ENCODE measurements around the gene CDK11B.
"Not testable (repeated sequence)": the region's sequence is repeated elsewhere in the genome, so short reads cannot be mapped to it uniquely, and the experiment has no call there.

The CDK11B gene

DNA sequence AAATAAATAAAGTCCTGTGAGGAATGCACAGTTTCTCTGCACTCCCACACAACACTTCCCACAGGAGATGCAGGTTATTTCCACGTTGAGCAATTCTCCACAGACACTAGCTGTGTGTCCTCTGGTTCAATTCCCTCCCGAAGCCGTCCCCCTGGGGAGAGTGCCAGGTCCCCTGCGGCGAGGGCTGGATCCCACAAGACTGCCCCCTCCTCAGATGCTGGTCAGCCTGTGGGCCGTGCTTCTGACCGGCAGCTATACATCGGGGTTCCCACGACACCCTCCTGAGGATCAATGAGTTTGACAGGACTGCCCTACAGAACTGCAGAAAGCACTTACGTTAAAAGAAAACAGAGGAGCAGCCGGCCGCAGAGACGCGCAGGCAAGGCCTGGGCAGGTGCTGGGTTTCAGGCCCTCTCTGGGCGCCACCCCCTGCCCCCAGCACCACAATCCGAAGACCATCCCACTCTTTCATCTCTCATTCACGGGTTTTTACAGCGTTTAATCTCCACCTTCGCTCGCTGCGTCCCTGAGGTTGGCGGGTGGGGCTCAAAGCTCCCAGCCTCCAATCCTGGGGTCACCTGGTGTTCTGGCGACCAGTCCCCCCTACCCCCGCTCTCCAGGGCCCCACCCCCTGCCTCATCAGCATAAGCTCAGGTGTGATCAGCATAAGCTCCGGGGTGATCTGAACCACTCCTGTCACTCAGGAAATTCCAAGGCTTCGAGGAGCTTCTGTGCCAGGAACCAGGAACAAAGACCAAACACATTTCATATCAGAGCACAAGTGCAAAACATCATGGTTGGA lies 24.5 kb upstream of the CDK11B start:
- DNase-seq (ENCODE audit: low spot score) = no peak

DNA sequence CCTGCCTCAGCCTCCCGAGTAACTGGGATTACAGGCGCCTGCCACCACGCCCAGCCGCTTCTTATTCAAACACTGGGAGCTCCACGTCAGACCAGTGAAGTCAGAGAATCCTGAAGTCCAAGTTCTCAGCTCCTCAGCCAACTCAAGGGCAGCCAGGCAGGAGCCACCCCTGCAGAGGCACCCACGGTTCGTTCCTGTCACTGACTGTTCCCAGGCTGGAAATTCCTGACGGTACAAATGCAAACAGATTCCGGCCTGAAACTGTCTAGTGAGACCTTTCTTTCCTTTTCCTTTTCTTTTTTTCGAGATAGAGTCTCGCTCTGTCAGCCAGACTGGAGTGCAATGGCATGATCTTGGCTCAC lies 22.1 kb upstream of the CDK11B start:
- DNase-seq (ENCODE audit: low spot score) = no peak

DNA sequence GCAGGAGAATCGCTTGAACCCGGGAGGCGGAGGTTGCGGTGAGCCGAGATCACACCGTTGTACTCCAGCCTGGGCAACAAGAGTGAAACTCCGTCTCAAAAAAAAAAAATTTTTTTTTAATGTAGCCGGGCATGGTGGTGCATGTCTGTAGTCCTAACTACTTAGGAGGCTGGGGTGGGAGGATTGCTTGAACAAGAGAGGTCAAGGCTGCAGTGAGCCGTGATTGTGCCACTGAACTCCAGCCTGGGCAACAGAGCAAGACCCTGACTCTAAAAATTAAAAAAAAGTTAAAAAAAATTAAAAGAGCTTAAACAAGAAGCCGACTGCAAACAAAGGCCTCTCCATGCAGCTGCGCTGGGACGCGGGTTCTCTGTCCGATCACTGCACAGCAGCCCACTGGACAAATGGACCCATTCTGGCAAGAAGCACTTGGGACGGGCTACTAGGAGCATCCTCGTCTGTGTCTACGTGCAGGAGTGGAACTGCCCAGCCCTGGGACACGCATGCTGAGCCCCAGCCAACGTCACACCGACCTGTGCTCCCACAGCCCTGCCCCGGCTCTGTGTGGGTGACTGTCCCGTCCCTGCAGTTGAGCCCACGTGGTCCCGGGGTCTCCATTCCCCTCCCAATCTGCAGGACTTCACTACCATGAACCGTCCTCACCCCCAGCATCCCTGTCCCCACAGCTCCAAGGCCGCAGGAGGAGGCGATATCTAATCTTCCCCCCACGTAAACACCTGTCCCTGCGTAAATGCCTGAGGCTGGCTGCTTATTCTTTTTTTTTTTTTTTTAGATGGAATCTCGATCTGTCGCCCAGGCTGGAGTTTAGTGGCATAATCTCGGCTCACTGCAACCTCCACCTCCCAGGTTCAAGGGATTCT lies 21.5 kb upstream of the CDK11B start:
- DNase-seq (ENCODE audit: low spot score) = no peak

DNA sequence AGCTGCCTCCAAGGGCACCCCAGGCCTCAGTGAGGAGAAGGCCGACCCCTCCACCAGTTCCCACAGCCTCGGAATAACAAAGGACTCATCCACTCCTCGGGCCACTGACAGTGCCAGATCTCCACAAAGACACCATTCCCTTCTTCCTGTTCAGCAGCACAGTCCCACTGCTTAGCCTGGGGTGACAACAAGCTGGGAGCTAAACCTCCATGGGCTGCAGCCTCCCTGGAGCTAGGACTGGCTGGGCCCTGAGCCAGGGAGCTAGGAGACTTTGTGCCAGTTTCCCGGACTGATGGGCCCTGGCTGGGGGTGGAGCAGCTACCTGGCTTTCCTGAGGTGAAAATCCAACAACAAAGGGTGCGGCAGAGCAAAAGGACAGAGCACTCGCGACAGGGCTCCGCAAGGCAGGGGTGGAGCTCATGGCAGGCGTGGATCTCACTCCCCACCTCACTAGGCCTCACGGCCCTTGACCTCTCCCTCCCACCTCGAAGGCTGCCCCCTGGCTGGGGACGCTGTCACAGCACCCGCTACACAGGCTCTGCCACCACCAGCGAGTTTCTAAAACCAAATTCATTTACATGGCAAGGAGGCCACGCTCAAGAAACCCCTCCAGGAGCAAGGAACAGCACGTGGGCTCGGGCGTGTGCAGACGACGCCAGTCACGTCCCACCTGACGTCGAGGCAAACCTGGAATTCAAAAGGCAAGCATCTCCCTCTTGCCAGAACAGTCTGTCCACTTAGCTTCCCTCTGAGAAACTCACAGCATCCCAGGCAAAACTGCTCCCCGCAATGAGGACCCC lies 20.0 kb upstream of the CDK11B start:
- no peak for DNase-seq (ENCODE audit: low spot score)

DNA sequence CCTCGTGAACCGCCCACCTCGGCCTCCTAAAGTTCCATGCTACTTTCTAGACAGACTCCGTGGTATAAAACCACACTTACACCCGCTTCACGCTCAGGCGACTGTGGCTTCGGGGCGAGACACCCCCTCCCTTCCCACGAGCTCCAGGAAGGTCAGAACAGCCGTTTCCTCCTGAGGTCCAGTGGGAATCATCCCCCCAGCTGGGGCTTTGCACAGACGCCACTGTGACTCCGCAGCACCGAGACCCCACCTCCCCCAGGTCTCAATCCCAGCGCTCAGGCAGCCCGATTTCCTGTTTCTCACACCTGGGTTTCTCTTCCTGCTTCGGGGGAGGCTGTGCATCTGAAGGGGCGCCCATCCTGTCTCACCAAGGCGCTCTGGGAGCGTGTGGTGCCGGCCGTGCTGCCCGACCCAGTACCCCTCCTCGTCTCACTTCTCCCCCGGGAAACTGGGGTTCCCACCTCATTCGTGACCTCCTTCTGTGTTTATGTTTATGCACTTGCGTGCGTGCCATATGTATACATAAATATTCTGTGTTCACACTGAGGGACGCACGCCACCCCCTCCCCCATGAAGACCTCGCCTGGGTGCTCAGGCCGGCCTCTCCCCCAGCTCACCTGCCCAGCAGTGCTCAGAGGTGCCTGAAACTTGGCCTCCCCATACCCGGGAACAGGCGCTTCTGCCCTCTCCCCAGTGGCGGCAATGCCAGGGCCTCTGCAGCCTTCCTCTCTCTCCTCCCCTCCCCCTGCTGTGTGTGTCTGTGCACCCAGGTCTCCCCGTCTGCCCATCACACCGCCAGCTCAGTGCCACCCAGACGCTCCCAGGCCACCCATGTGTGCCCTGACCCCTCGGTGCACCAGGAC lies 19.1 kb upstream of the CDK11B start:
- DNase-seq (ENCODE audit: low spot score) = no peak

DNA sequence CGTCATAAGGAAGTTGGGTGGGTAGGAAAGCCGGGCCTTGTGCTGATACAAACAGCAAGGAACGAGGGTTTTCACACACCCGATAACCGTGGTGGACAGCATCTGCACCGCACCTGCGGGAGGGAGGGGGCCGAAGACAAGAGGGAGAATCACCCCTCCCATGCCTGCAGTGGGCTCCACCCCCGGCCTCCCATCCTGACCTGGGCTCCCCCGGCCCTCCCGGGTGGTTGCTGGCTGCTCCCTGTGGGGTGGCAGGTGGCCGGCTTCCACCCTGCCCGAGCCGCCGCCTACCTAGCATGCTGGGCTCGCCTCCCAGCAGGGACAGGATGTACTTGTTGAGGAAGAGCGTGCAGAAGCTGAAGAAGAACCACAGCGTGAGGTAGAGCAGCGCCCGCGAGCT lies 17.3 kb upstream of the CDK11B start:
- DNase-seq (ENCODE audit: low spot score) = not testable (repeated sequence)

DNA sequence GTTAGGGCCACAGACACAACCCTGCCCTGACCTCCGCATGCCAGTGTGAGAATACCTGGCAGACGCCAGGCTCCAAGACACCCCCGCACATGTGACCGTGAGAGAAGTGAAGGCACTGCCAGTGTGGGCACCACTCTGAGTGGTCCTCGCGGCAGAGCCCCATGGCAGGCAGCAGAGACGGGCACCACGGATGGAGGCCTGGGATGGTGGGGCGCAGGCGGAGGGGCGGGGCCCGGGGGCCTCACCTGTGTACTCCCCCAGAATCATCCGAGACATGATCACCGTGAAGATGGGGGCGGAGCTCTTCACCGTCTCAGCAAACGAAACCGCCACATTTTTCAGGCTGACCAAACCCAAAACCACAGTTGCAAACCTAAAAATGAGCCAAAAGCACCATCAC lies 16.4 kb upstream of the CDK11B start:
- not testable (repeated sequence) for DNase-seq (ENCODE audit: low spot score)

DNA sequence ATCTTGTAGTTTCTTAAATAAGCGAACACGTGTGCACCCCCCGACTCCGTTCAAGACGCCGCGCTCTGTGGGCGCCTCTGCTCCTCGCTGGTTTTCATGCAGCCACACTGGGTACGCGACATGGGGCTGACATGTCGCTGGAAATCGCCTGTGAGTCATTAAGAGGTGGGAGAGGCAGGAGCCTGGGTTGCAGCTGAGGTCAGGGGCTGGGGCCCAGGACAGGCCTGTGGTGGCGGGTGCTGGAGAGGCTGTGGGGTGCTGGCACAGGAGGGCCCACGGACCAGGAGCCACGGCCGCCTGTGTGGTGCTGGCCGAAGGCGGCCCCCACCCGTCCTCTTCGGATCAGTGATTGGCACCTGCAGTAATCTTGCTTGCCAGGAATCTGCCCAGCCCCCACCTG lies 16.0 kb upstream of the CDK11B start:
- DNase-seq (ENCODE audit: low spot score) = not testable (repeated sequence)

DNA sequence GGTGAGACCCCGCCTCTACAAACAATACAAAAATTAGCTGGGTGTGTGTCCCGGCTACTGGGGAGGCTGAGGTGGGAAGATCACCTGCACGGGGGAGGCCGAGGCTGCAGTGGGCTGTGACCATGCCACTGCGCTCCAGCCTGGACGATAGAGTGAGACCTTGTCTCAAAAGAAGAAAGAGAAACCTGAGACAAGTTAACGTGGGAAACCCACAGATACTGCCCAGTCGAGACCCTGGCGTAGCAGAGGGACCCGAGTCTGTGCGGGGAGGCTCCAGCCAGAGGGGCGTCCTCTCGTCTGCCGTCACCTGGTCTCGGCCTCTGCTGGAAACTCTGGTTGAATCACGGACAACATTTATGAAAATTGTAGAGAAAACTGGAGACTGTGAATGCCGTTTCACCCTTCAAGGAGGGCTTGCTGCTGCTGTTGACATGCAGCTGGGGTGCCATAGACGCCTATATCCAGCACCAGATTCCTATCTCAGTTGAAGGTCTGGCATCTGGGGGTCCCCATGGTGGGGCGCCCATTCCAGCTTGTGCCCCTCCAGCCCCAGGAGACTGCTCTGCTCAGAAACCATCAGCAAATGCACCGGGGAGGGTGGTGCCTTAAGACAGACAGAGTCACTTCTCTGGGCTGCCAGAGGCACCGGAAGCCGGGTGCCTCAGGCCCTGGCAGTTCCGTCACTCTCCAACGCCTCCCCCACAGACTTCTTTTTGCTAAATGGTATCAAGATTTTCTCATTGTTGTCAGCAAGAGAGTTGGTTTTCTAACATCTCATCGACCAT lies 13.6 kb upstream of the CDK11B start:
- DNase-seq (ENCODE audit: low spot score) = no peak

DNA sequence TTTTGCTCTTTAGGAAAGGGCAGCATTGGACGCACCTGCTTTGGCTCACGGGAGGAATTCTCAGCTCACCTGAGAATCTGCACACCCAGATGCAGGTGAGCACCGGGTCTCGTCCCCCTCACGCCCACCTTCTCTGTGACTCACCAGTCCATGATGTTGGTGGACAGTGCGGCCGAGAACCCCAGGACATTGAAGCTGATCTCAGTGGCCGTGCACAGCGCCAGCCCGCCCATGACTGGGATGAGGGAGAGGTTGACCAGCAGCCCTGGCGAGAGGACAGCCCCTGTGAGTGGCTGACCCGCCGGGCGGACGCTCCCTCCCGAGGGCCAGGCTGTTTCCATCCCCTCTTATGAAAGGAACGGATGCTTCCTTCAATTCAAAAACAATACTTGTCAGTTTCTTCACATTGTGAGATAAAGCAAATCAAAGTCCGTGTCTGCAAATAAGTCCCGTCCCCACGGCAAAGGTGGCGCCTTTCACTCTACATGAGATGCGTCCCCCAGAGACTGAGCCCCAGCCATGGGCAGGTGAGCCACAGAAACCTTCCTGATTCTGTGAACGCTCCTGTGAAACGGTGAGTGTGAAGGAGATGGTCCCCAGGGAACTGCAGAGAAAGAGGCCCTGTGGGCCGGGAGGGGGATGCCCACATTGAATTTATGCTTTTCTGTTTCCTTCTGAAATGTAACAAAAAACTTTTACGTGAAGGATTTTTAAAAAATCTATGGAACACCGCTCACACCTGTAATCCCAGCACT lies 12.7 kb upstream of the CDK11B start:
- DNase-seq (ENCODE audit: low spot score) = no peak

DNA sequence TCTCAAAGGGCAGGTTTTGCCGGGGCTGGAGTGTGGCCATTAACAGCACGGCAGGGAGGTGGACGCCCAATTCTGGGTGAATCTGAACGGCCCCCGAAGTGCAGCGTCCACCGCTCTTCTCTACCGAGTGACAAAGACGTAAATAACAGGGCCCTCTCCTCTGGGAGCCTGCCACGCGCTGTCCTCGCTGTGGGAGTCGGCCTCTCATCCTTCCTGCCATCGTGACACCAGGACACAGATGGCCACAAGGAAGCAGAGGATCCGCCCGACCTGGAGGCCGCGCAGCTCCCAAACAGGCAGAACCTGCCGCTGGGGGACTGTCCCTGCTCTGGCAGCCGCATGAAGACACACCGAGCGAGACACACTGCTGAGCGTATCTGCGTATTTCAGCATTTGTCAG lies 12.1 kb upstream of the CDK11B start:
- DNase-seq (ENCODE audit: low spot score) = no peak

DNA sequence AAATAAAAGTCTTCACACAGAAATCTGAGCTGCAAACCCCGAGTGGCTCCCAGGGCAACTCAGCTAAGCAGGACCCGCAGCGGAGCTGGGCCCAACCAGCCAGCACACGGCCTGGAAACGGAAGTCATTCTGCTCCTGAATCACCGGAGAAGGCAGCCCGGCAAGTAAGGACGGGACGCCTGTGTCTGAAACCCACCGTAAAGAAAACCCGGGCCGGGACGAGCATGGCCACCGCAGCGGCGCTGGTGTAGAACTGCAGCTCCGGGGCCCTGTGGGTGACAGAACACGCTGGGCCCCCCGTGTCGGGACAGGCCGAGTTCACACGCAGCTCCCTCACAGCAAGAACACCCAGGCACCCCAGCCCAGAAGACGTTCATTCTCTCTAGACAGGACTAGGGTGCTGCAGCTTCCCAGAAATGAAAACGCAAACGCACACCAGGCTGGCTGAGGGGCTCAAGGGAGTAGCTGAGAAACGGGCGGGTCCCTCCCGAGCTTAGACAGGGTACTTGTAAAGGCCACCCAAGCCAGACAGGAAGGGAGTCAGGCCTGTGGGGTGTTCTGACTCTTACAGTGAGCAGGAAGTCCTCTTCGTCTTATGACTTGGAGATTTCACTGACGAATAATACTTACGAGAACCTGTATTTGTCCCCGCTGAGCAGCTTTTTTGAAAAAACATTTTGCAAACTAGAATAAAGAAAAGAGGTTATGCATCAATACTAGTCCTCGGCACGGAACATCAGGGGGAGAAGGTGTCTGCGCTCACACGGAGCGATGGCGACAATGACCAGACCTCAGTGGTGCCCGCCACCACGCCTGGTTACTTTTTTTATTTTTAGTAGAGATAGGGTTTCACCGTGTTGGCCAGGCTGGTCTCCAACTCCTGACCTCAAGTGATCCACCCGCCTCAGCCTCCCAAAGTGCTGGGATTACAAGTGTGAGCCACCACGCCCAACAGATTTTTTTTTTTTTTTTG lies 10.9 kb upstream of the CDK11B start:
- no peak for DNase-seq (ENCODE audit: low spot score)

DNA sequence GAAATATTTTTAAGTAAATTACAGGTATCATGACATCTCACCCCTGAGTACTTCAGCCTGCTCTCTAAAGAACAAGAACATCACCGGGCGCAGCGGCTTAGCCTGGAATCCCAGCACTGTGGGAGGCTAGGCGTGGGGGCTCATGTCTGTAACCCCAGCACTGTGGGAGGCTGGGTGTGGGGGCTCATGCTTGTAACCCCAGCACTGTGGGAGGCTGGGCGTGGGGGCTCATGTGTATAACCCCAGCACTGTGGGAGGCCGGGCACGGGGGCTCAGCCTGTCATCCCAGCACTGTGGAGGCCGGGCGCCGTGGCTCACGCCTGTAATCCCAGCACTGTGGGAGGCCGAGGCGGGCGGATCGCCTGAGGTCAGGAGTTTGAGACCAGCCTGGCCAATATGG lies 7.7 kb upstream of the CDK11B start:
- DNase-seq (ENCODE audit: low spot score) = no peak

DNA sequence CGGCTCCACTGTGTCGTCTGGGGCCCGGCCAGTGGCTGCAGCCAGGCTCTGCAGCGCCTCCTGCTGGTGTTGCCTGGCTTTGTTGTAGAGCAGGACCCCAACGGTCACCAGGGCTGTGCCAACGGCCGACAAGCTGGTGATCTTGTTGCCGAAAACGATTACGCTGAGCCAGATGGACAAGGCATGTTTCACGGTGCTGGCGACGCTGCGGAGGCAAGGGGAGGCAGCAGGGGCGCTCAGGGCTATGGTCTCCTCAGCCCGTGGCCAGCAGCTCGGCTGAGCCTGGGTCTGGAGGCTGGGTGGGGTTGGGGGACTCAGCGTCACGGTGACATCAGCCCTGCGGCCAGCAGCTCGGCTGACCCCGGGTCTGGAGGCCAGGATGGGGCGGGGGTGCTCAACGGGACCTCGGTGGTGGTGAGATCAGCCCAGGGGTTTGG lies 7.0 kb upstream of the CDK11B start:
- DNase-seq (ENCODE audit: low spot score) = no peak

DNA sequence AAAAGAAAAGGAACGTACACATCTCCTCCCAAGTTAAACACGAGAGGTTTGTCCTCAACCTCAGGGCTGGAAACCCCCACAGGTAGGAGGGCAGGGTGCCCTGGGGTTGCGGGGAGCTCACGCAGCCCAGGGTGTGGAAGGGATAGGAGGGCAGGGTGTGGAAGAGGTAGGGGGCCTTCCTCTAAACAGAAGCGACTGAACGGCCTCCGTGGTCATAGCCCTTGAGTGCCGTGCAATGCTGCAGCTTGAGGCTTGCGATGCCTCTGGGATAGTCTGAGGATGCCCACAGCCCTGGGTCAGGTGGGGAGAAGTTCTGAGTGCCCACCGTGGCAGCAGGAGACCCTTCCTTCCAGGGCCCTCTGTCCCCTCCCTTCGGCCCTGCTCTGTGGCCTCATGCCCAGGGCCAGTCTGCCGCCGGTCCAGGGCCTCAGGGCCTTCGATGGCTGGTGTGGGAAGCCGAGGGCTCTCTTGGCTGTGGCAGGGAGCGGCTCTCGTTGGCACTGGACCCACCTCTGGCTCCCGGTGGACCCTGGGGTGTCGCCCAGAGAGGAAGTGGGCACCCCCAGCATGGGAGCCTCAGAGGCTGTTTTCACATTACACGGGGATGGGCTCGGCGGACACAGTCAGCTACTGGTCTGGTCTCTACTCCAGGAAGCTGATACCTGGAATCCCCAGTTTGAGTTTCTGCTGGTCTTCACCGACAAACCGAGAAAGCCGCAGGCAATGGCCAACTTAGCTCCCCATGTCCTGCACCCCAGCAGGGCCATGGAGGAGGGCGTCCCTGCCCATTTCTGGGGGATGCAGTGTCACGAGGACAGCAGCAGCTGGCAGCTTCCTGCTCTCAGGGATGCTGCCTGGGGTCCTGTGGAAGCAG lies 6.4 kb upstream of the CDK11B start:
- DNase-seq (ENCODE audit: low spot score) = no peak

DNA sequence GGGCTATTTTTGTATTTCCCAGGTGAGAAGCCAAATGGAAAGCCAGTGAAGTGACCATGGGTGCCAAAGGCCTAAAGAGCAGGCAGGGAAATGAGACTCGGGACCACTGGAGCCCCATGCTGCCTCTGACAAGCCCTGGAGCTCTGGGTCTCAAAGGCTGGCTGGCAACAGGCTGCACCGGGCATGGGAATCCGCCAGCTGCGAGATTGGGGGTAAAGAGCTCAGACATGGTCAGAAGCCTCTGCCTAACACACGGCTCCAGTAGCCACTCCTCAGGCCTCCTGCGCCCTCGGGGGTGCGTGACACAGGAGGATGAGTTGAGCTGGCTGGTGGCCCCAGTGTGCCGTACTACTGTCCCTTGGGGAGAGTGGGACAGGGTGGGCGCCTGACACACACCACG lies 5.5 kb upstream of the CDK11B start:
- not testable (repeated sequence) for DNase-seq (ENCODE audit: low spot score)

DNA sequence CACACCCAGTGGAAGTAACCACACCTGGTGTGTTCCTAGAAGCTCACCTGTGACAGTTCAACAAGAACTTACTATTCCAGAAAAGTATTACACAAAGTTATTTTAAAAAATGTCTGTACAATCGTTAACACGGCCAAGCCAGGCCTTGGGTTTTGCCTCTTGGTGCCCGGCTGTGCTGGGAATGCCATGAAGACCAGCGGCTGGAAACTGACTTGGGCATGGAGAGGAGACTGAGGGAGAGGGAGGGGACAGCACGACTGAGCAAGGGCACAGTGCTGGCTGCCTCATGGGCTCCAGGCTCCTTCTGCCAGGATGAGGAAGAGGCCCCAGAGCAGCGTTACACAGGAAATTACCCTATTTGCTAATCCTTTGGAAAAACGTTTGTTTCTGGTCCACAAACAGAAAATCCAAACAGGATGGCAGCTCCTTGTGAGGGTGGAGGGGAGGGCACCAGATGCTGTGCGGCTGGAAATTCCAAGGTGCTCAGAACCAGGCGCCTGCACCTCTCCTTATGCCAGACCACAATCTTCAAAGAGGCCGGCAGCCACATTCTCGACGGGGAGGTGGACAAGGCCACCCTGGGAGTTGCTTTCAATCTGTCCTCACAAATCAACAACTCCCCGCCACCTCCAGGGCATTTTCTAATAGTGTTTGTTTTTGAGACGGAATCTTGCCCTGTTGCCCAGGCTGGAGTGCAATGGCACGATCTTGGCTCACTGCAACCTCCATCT lies 4.2 kb upstream of the CDK11B start:
- DNase-seq (ENCODE audit: low spot score) = not testable (repeated sequence)
